Activated T-cell treated with anti-CD3 and anti-CD28 coated beads, Interleukin-2, amount 50 U/mL, for 4 hours (primary cell): ENCODE measurements around the gene CFAP210. TPM values are rescaled to one million over a fixed set of nuclear protein-coding genes. Genes with fewer than 3 reads are reported as not detected.
"Not testable (repeated sequence)": the region's sequence is repeated elsewhere in the genome, so short reads cannot be mapped to it uniquely, and the experiment has no call there.

Experiments used
- ATAC-seq, 2 donors: fragments of 200-7000 bp; cut with Tn5 transposase; one replicate each; pipeline ENCODE4 v1.10.0; 2021
- DNase-seq: peaks from one replicate; pipeline ENCODE4 v3.0.0-alpha.2; 2020
- H3K27me3 Mint-ChIP-seq: one replicate; pipeline ENCODE4 v1.8.0; 2021; ENCODE audit warnings: low read depth, mixed read lengths
- H3K36me3 Mint-ChIP-seq: one replicate; pipeline ENCODE4 v1.8.0; 2022; ENCODE audit warnings: mixed read lengths; ENCODE audit not compliant: insufficient read depth
- H3K4me1 Mint-ChIP-seq: one replicate; pipeline ENCODE4 v1.8.0; 2021; ENCODE audit warnings: low read depth, mixed read lengths
- H3K4me3 Mint-ChIP-seq: one replicate; pipeline ENCODE4 v1.8.0; 2021; ENCODE audit warnings: mild to moderate bottlenecking, moderate library complexity, mixed read lengths
- H3K9me3 Mint-ChIP-seq: one replicate; pipeline ENCODE4 v1.8.0; 2021; ENCODE audit warnings: mixed read lengths
- total RNA-seq, 3 donors: library from RNA; stranded (reverse); gene quantifications; one replicate each; pipeline ENCODE4 v1.2.1, GENCODE V29; 2021

CFAP210 gene
- total RNA-seq, 3 donors from 2014 or later = 0.08 to 0.43 TPM; not detected in 1

GRCh38 chr2:169596546-169596945, 97.7 kb downstream of the CFAP210 start:
- not testable (repeated sequence) for H3K9me3 Mint-ChIP-seq
- H3K4me1 Mint-ChIP-seq = peaks cover 37% of the 10 kb centered on the region

More at GRCh38 chr2:169596546-169596945, 97.7 kb downstream of the CFAP210 start:
- not testable (repeated sequence) for H3K27me3 Mint-ChIP-seq, DNase-seq, ATAC-seq, H3K36me3 Mint-ChIP-seq, H3K4me3 Mint-ChIP-seq

Other genes starting within 250 kb of the CFAP210 start
- 1 to 10 TPM; 3.9 to 5.3 (median 4.3) TPM for gene BBS5, start 214.9 kb downstream of the CFAP210 start, total RNA-seq
- gene KLHL41, start 184.7 kb downstream of the CFAP210 start, total RNA-seq = not detected
- 10 to 100 TPM; 37.2 to 47.3 (median 42.1) TPM for gene FASTKD1, start 120.5 kb downstream of the CFAP210 start, total RNA-seq
- gene PPIG, start 110.1 kb downstream of the CFAP210 start, total RNA-seq = 10 to 100 TPM; 55.2 to 57.8 (median 57.8) TPM
- gene PHOSPHO2, start 64 bp upstream of the CFAP210 start, total RNA-seq = 1 to 10 TPM; 2.7 to 4.6 (median 3.5) TPM
- gene KLHL23, start 39.4 kb upstream of the CFAP210 start, total RNA-seq = 1 to 10 TPM; 3.7 to 4.5 (median 4.3) TPM
- 100 to 1,000 TPM; 123 to 140 (median 134) TPM for gene SSB, start 104.5 kb upstream of the CFAP210 start, total RNA-seq
- 100 to 1,000 TPM; 115 to 138 (median 129) TPM for gene METTL5, start 130.5 kb upstream of the CFAP210 start, total RNA-seq
- gene UBR3, start 133.0 kb upstream of the CFAP210 start, total RNA-seq = 10 to 100 TPM; 18.2 to 21.1 (median 19.8) TPM